GM12801 (cell line): ENCODE data around the gene SIVA1.

ENCODE experiments used
- CTCF ChIP-seq: IDR thresholded peaks from one replicate; pipeline ENCODE4 v1.5.1; 2011; ENCODE audit warnings: control low read depth; ENCODE audit not compliant: insufficient read length; ENCODE audit errors: extremely low read depth

SIVA1 gene

GRCh38 chr14:104741108-104741802 lies 11.7 kb upstream of the SIVA1 start:
- no peak for TF ChIP-seq CTCF

- no peak for TF ChIP-seq CTCF
These were observed 11.1 kb upstream of the SIVA1 start for GRCh38 chr14:104741803-104742251.

DNA sequence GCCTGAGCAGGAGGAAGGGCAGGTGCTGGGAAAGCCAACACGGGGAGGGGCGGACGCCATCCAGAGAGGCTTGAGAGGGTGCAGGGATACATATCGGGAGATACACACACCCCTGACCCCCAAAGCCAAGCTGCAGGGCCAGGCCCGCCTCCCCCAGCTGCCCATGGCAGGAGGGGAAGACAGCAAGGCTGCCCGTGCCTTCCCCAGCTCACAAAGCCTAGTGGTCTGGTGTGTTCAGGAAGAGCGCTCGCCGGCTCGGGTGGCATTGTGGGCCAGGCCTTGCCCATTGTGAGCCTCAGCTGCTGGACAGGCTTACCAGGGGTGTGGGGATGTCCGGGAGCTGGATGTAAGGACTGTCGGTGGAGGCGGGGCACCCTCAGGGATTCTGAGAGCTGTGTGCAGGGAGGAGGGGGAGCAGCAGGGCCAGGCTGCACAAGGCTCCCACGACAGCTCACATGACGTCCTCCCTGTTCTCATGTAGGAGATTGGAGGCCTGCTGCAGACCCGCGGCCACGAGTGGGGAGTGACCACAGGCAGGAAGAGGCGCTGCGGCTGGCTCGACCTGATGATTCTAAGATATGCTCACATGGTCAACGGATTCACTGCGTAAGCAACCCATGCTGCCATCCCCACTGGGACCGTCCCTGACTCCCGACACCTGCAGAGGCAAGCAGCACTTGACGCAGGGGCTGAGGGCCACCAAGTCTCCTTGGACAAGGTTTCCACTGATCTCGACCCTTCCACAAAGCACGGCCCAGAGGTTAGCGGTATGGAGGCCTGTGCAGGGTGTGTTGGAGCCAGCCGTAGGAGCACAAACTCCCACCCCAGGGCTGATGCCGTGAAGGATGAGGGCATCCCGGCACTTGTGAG lies 10.1 kb upstream of the SIVA1 start:
- TF ChIP-seq CTCF, result no peak

DNA sequence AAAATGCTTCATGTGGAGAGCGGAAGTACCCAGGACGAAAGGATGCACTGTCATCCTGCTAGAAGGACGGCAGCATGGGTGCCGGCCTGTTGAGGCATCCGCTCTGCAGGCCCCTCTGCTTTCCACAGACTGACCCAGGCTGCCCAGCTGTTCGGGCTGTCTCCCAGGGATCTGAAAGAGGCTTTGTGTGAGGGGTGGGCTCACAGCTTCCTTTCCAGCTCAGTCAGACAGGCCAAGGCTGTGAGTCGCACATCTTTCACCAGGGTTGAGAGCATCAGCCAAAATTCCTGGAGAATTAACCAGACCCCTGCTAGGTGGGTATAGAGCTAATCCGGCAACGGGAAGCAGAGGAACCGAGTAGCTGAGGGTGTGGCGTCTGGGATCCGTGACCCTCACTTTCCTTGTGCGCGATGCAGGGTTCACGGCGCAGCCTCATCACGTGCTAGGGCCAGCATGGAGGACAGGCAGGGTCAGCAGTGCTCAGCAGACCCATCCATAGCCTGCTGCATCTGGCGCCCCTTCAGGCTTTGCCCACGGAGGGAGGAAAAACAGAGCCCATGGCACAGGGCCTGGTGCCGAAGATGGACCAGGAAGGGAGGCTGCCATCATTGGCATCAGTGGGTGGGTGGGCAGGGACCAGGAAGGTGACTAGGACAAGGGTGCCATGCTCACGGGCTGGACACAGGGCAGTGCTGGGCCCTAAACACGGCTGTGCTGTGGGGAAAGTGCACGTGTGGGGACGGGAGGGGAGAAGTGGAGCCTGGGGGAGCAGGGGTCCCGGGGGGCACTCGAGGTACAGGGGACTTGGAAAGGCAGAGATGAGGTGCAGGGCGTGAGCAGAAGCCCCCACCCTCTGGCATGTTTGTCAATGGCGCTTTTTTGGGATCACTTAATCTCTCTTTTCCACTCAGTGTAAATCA lies 9.2 kb upstream of the SIVA1 start:
- no peak for TF ChIP-seq CTCF

- TF ChIP-seq CTCF, result no peak
These were observed 8.5 kb upstream of the SIVA1 start for GRCh38 chr14:104744484-104744883.

- no peak for TF ChIP-seq CTCF
These were observed 7.5 kb upstream of the SIVA1 start for GRCh38 chr14:104745431-104745830.

GRCh38 chr14:104746071-104746545 lies 6.8 kb upstream of the SIVA1 start:
- TF ChIP-seq CTCF, result no peak
